Endothelial cell of umbilical vein (primary cell): ENCODE results near the gene STAG1. TPM values are rescaled to one million over a fixed set of nuclear protein-coding genes. Genes with fewer than 3 reads are reported as not detected.

Experiments
- BruUV-seq: library from RNA; stranded (reverse); fragments of 400-500 nt; replicated peaks from 2 replicates; lab custom pipeline; 2021; lab: Mats Ljungman, UMichigan
- CTCF ChIA-PET: fragments of 300-600, 350-600 bp; sonication (Branson Sonifier 250); formaldehyde crosslinking; loops from one replicate; lab custom pipeline; 2021; ENCODE audit warnings: antibody characterized with exemption, inconsistent platforms; lab: Charles Lee
- POLR2A ChIA-PET: fragments of 300-600, 350-600 bp; sonication (Branson Sonifier 250); formaldehyde crosslinking; loops from one replicate; lab custom pipeline; 2021; ENCODE audit warnings: antibody characterized with exemption, inconsistent platforms; lab: Charles Lee
- DNase-seq: peaks from one replicate; pipeline ENCODE4 v3.0.0-alpha.2; 2011; ENCODE audit warnings: low read depth, low spot score
- FAIRE-seq: peaks from 2 replicates; lab custom pipeline; 2011; peaks lifted over from hg19 to GRCh38; lab: Jason Lieb, UNC
- H2AFZ ChIP-seq: 2 replicates; pipeline ENCODE4 v1.6.0; 2012; ENCODE audit warnings: low read depth, low read length, control low read depth, inconsistent platforms
- H3K27ac ChIP-seq: 2 replicates; pipeline ENCODE4 v1.5.1; 2011; ENCODE audit warnings: low read depth, mild to moderate bottlenecking, control low read depth, low read length, moderate library complexity; ENCODE audit not compliant: insufficient read depth
- H3K27me3 ChIP-seq, 2 experiments: 2 replicates each; pipeline versions ENCODE4 v1.6.0 to v1.6.1; 2011; ENCODE audit warnings: low read length in 2 of 2, mixed read lengths in 1 of 2; ENCODE audit not compliant: control insufficient read depth in 2 of 2, insufficient read depth in 2 of 2
- H3K36me3 ChIP-seq, 2 experiments: 2 replicates in 1 of 2; 3 replicates in 1 of 2; pipeline ENCODE4 v1.5.1; 2011; ENCODE audit warnings: low read length in 2 of 2, mild to moderate bottlenecking in 1 of 2, moderate library complexity in 1 of 2; ENCODE audit not compliant: control insufficient read depth in 2 of 2, insufficient read depth in 2 of 2; ENCODE audit errors: extremely low read depth in 1 of 2
- H3K4me1 ChIP-seq: 3 replicates; pipeline ENCODE4 v1.5.1; 2011; ENCODE audit warnings: mild to moderate bottlenecking, low read length; ENCODE audit not compliant: control insufficient read depth, insufficient read depth; ENCODE audit errors: extremely low read depth
- H3K4me2 ChIP-seq: 2 replicates; pipeline ENCODE4 v1.6.1; 2011; ENCODE audit warnings: low read length, control low read depth, mixed read lengths; ENCODE audit not compliant: insufficient read depth
- H3K4me3 ChIP-seq, 3 experiments: fragments of 200-600 bp in 1 of 3; sonication (generic), shearing (Covaris generic) in 1 of 3; replicated peaks in 1 of 3; 2 replicates each; pipeline ENCODE4 v1.5.1; 2011 to 2016; ENCODE audit warnings: control low read depth in 3 of 3, low read length in 3 of 3, mild to moderate bottlenecking in 2 of 3, inconsistent platforms in 1 of 3, low read depth in 1 of 3, moderate library complexity in 1 of 3; ENCODE audit not compliant: insufficient read depth in 1 of 3
- H3K79me2 ChIP-seq: 2 replicates; pipeline ENCODE4 v1.6.0; 2012; ENCODE audit warnings: low read length, inconsistent platforms; ENCODE audit not compliant: control insufficient read depth, insufficient read depth
- H3K9ac ChIP-seq: replicated peaks from 2 replicates; pipeline ENCODE3; 2011; ENCODE audit warnings: low read length, control low read depth; ENCODE audit not compliant: insufficient read depth; ENCODE audit errors: extremely low read depth
- H3K9me1 ChIP-seq: replicated peaks from 3 replicates; pipeline ENCODE4 v1.6.0; 2011; ENCODE audit warnings: mild to moderate bottlenecking, low read length; ENCODE audit not compliant: control insufficient read depth, insufficient read depth; ENCODE audit errors: extremely low read depth
- H3K9me3 ChIP-seq: replicated peaks from 2 replicates; pipeline ENCODE4 v1.5.1; 2012; ENCODE audit warnings: low read length, inconsistent platforms; ENCODE audit not compliant: control insufficient read depth, insufficient read depth
- H4K20me1 ChIP-seq: replicated peaks from 2 replicates; pipeline ENCODE3; 2011; ENCODE audit warnings: mild to moderate bottlenecking, low read length; ENCODE audit not compliant: control insufficient read depth, insufficient read depth; ENCODE audit errors: extremely low read depth
- EZH2 ChIP-seq: IDR thresholded peaks from 2 replicates; pipeline ENCODE4 v1.6.1; 2012; ENCODE audit warnings: borderline replicate concordance, low read depth, mild to moderate bottlenecking, moderate library complexity, low read length, inconsistent platforms; ENCODE audit not compliant: severe bottlenecking
- FOS ChIP-seq: IDR thresholded peaks from 2 replicates; pipeline ENCODE4 v1.6.1; 2011; ENCODE audit warnings: mild to moderate bottlenecking, low read length, moderate library complexity, borderline replicate concordance; ENCODE audit not compliant: insufficient read depth
- GATA2 ChIP-seq: IDR thresholded peaks from 2 replicates; pipeline ENCODE4 v1.7.0; 2011; ENCODE audit warnings: low read depth, mild to moderate bottlenecking, moderate library complexity, mixed read lengths, low read length; ENCODE audit not compliant: insufficient read length, insufficient read depth
- JUN ChIP-seq: IDR thresholded peaks from 2 replicates; pipeline ENCODE4 v1.6.1; 2011; ENCODE audit warnings: borderline replicate concordance, low read depth; ENCODE audit not compliant: insufficient read length, insufficient read depth
- MAX ChIP-seq: IDR thresholded peaks from 2 replicates; pipeline ENCODE4 v1.6.1; 2011; ENCODE audit not compliant: insufficient read depth, insufficient read length
- MYC ChIP-seq: IDR thresholded peaks from one replicate; pipeline ENCODE4 v1.6.1; 2011; ENCODE audit warnings: mild to moderate bottlenecking, low read depth, low read length
- POLR2A ChIP-seq: IDR thresholded peaks from 2 replicates; pipeline ENCODE4 v1.6.1; 2012; ENCODE audit warnings: low read depth, mild to moderate bottlenecking, control low read depth, low read length
- POLR2AphosphoS5 ChIP-seq: IDR thresholded peaks from 2 replicates; pipeline ENCODE4 v1.6.1; 2012; ENCODE audit warnings: low read depth, mild to moderate bottlenecking, control low read depth, low read length, moderate library complexity; ENCODE audit not compliant: insufficient read depth
- dilution Hi-C: fragments of 300-500 bp; cut with MboI; formaldehyde crosslinking; loops from one replicate; pipeline ENCODE4 v1.15.0; 2019; ENCODE audit warnings: low sequenced_read_pairs; ENCODE audit not compliant: extremely low pct_ligation_motif_present
- intact Hi-C: fragments of 100-400 bp; cut with micrococcal nuclease; formaldehyde crosslinking; loops from one replicate; pipeline ENCODE4 v1.10.0; 2022
- polyA plus RNA-seq, 4 experiments: library from polyadenylated mRNA; depleted of rRNA in 3 of 4; stranded (reverse) in 3 of 4; unstranded in 1 of 4; fragments of >200 nt; gene quantifications; 2 replicates each; pipeline versions ENCODE4 v1.2.1 to v1.2.3, GENCODE V29; 2011 to 2012; ENCODE audit warnings: missing spikeins in 1 of 4
- total RNA-seq: library from RNA; stranded (reverse); gene quantifications from 2 replicates; pipeline ENCODE4 v1.2.3, GENCODE V29; 2021
- TF ChIP-seq, protein P1 (sequence below), 2 donors: IDR thresholded peaks; 1 replicate in 1 of 2; 2 replicates in 1 of 2; pipeline ENCODE4 v1.5.1; 2011; ENCODE audit warnings: low read length in 2 of 2, mild to moderate bottlenecking in 2 of 2, moderate library complexity in 2 of 2, control low read depth in 1 of 2, inconsistent platforms in 1 of 2, low read depth in 1 of 2; ENCODE audit not compliant: insufficient read depth in 1 of 2; ENCODE audit errors: extremely low read depth in 1 of 2

The STAG1 gene
- total and polyA plus RNA-seq, 2 donors (not counting 3 experiments of a cell fraction or from before 2014, with no cell fraction given), result 7.4 to 42.1 TPM

DNA sequence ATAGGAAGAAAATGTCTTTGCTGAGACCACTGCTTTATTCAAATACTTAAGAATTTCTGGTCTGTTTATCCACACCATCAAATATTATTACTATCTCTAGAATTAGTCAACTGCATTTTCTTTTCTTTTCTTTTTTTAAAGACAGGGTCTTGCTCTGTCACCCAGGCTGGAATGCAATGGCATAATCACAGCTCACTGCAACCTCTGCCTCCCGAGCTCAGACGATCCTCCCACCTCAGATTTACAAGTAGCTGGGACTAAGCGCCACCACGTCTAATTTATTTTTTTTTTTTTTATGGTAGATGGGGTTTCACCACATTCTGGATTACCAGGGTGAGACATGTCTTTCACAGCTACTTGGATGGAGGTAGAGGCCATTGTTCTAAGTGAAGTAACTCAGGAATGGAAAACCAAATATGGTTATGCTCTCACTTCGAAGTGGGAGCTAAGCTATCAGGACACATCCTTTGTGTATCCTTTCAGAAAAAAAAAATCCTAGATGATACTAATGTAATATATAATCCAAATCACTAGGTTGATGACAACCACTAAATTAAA, 52.8 kb downstream of the STAG1 start:
- Histone ChIP-seq H4K20me1 (peaks cover 2% of the 10 kb centered on the region), H2AFZ (no peak overlapping the region), H3K4me3 (no peak overlapping the region), H3K27ac (no peak overlapping the region), H3K36me3 (no peaks in the 10 kb centered on the region), H3K9me3 (no peaks in the 10 kb centered on the region), H3K27me3 (no peaks in the 10 kb centered on the region), H3K9ac (no peak overlapping the region), H3K4me1 (no peaks in the 10 kb centered on the region), H3K9me1 (no peaks in the 10 kb centered on the region), H3K79me2 (peaks cover 67% of the 10 kb centered on the region), H3K4me2 (no peak overlapping the region)
- no peak for FAIRE-seq
- intact Hi-C loops (no loop called here), dilution Hi-C loops (no loop called here)
- no peak for DNase-seq
- POLR2A ChIA-PET, result no interaction called here
- no peak for TF ChIP-seq FOS
- TF ChIP-seq POLR2A, result no peak
- no peak for TF ChIP-seq MYC
- no peak for TF ChIP-seq JUN
- no peak for TF ChIP-seq POLR2AphosphoS5
- TF ChIP-seq GATA2, result no peak
- TF ChIP-seq MAX, result no peak
- no peak for TF ChIP-seq EZH2
- TF ChIP-seq, protein P1, sequence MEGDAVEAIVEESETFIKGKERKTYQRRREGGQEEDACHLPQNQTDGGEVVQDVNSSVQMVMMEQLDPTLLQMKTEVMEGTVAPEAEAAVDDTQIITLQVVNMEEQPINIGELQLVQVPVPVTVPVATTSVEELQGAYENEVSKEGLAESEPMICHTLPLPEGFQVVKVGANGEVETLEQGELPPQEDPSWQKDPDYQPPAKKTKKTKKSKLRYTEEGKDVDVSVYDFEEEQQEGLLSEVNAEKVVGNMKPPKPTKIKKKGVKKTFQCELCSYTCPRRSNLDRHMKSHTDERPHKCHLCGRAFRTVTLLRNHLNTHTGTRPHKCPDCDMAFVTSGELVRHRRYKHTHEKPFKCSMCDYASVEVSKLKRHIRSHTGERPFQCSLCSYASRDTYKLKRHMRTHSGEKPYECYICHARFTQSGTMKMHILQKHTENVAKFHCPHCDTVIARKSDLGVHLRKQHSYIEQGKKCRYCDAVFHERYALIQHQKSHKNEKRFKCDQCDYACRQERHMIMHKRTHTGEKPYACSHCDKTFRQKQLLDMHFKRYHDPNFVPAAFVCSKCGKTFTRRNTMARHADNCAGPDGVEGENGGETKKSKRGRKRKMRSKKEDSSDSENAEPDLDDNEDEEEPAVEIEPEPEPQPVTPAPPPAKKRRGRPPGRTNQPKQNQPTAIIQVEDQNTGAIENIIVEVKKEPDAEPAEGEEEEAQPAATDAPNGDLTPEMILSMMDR (IDR thresholded peaks at IDR 0.05; ENCODE audit: extremely low read depth in 1 of 2, insufficient read depth in 1 of 2, low read depth in 1 of 2, low read length in 2 of 2), result no peak
- no TSS peak for BruUV-seq
- CTCF ChIA-PET, result no interaction called here
